ENCODE data around the gene SRGAP1. TPM values are rescaled to one million over a fixed set of nuclear protein-coding genes. Genes with fewer than 3 reads are reported as not detected.
"Not testable (repeated sequence)": the region's sequence is repeated elsewhere in the genome, so short reads cannot be mapped to it uniquely, and the experiment has no call there.

Gene SRGAP1
- total RNA-seq, 1 donor from 2014 or later = 49.3 TPM

- no peaks in the 10 kb centered on the region for H3K9me3 Mint-ChIP-seq (ENCODE audit: unreplicated experiment)
- H3K36me3 Mint-ChIP-seq (ENCODE audit: low read depth, unreplicated experiment) = peaks cover 4% of the 10 kb centered on the region
- no peak overlapping the region for H3K4me3 Mint-ChIP-seq (ENCODE audit: unreplicated experiment)
- H3K4me1 Mint-ChIP-seq (ENCODE audit: unreplicated experiment) = no peaks in the 10 kb centered on the region
- TF ChIP-seq CTCF (IDR thresholded peaks at IDR 0.05; ENCODE audit: unreplicated experiment) = no peak
- H3K27ac Mint-ChIP-seq (ENCODE audit: unreplicated experiment) = no peak overlapping the region
- H3K27me3 Mint-ChIP-seq (ENCODE audit: unreplicated experiment) = no peaks in the 10 kb centered on the region
- no peak for DNase-seq (ENCODE audit: low spot score)
Measured at GRCh38 chr12:64160711-64161060, 316.2 kb downstream of the SRGAP1 start.

- H3K27ac Mint-ChIP-seq (ENCODE audit: unreplicated experiment); H3K4me3 Mint-ChIP-seq (ENCODE audit: unreplicated experiment); H3K9me3 Mint-ChIP-seq (ENCODE audit: unreplicated experiment); H3K27me3 Mint-ChIP-seq (ENCODE audit: unreplicated experiment); DNase-seq (ENCODE audit: low spot score); H3K36me3 Mint-ChIP-seq (ENCODE audit: low read depth, unreplicated experiment): not testable (repeated sequence)
- H3K4me1 Mint-ChIP-seq (ENCODE audit: unreplicated experiment) = peaks cover 10% of the 10 kb centered on the region
Measured at GRCh38 chr12:64166606-64167005, 322.1 kb downstream of the SRGAP1 start.

- DNase-seq (ENCODE audit: low spot score); H3K4me3 Mint-ChIP-seq (ENCODE audit: unreplicated experiment); H3K27ac Mint-ChIP-seq (ENCODE audit: unreplicated experiment); H3K9me3 Mint-ChIP-seq (ENCODE audit: unreplicated experiment); H3K27me3 Mint-ChIP-seq (ENCODE audit: unreplicated experiment); H3K36me3 Mint-ChIP-seq (ENCODE audit: low read depth, unreplicated experiment): not testable (repeated sequence)
- H3K4me1 Mint-ChIP-seq (ENCODE audit: unreplicated experiment) = peaks cover 10% of the 10 kb centered on the region
Measured at GRCh38 chr12:64167041-64167440, 322.5 kb downstream of the SRGAP1 start.

- TF ChIP-seq CTCF (IDR thresholded peaks at IDR 0.05; ENCODE audit: unreplicated experiment) = no peak
- H3K4me1 Mint-ChIP-seq (ENCODE audit: unreplicated experiment) = peaks cover 10% of the 10 kb centered on the region
- DNase-seq (ENCODE audit: low spot score) = no peak
- H3K4me3 Mint-ChIP-seq (ENCODE audit: unreplicated experiment) = no peak overlapping the region
- peaks cover 6% of the 10 kb centered on the region for H3K36me3 Mint-ChIP-seq (ENCODE audit: low read depth, unreplicated experiment)
- no peaks in the 10 kb centered on the region for H3K9me3 Mint-ChIP-seq (ENCODE audit: unreplicated experiment)
- peaks cover 1% of the 10 kb centered on the region for H3K27me3 Mint-ChIP-seq (ENCODE audit: unreplicated experiment)
- H3K27ac Mint-ChIP-seq (ENCODE audit: unreplicated experiment) = no peak overlapping the region
Measured at GRCh38 chr12:64170024-64170423, 325.5 kb downstream of the SRGAP1 start.

GRCh38 chr12:64170730-64171129, 326.2 kb downstream of the SRGAP1 start:
- H3K4me3 Mint-ChIP-seq (ENCODE audit: unreplicated experiment) = no peak overlapping the region
- peaks cover 1% of the 10 kb centered on the region for H3K36me3 Mint-ChIP-seq (ENCODE audit: low read depth, unreplicated experiment)
- H3K9me3 Mint-ChIP-seq (ENCODE audit: unreplicated experiment) = no peaks in the 10 kb centered on the region
- no peak overlapping the region for H3K27ac Mint-ChIP-seq (ENCODE audit: unreplicated experiment)
- no peak for DNase-seq (ENCODE audit: low spot score)
- peaks cover 1% of the 10 kb centered on the region for H3K27me3 Mint-ChIP-seq (ENCODE audit: unreplicated experiment)
- TF ChIP-seq CTCF (IDR thresholded peaks at IDR 0.05; ENCODE audit: unreplicated experiment) = no peak
- H3K4me1 Mint-ChIP-seq (ENCODE audit: unreplicated experiment) = peaks cover 10% of the 10 kb centered on the region

GRCh38 chr12:64171715-64172114, 327.2 kb downstream of the SRGAP1 start:
- no peak overlapping the region for H3K4me3 Mint-ChIP-seq (ENCODE audit: unreplicated experiment)
- peaks cover 13% of the 10 kb centered on the region for H3K4me1 Mint-ChIP-seq (ENCODE audit: unreplicated experiment)
- no peak overlapping the region for H3K27ac Mint-ChIP-seq (ENCODE audit: unreplicated experiment)
- H3K27me3 Mint-ChIP-seq (ENCODE audit: unreplicated experiment) = peaks cover 1% of the 10 kb centered on the region
- no peak for DNase-seq (ENCODE audit: low spot score)
- H3K36me3 Mint-ChIP-seq (ENCODE audit: low read depth, unreplicated experiment) = no peaks in the 10 kb centered on the region
- TF ChIP-seq CTCF (IDR thresholded peaks at IDR 0.05; ENCODE audit: unreplicated experiment) = no peak
- no peaks in the 10 kb centered on the region for H3K9me3 Mint-ChIP-seq (ENCODE audit: unreplicated experiment)

All from endothelial cell (in vitro differentiated cells).